ENCODE results near the gene NUDT19. TPM values are rescaled to one million over a fixed set of nuclear protein-coding genes. Genes with fewer than 3 reads are reported as not detected.

NUDT19 gene
- total RNA-seq, 1 donor from 2014 or later = 16.9 TPM

GRCh38 chr19:32757189-32757588 lies 65.6 kb downstream of the NUDT19 start:
- no peak for DNase-seq (ENCODE audit: extremely low read depth, low read depth, low spot score)

Other genes starting within 250 kb of the NUDT19 start
- 188 and 211 TPM in 2 replicates for gene PDCD5, start 110.6 kb upstream of the NUDT19 start, total RNA-seq
- gene ANKRD27, start 16.6 kb upstream of the NUDT19 start, total RNA-seq = 23.3 and 27.2 TPM in 2 replicates
- gene RGS9BP, start 16.0 kb upstream of the NUDT19 start, total RNA-seq = 0.05 and 0.29 TPM in 2 replicates
- 0.23 and 0.29 TPM in 2 replicates for gene TDRD12, start 27.9 kb downstream of the NUDT19 start, total RNA-seq
- not detected in 2 replicates for gene SLC7A9, start 177.9 kb downstream of the NUDT19 start, total RNA-seq